Epidermal melanocyte (primary cell): ENCODE measurements around the gene TNRC6C.
"Not testable (repeated sequence)": the region's sequence is repeated elsewhere in the genome, so short reads cannot be mapped to it uniquely, and the experiment has no call there.

Experiments used
- DNase-seq: peaks from one replicate; pipeline ENCODE4 v3.0.0; 2011; ENCODE audit warnings: low spot score; ENCODE audit not compliant: insufficient read length

The TNRC6C gene

GRCh38 chr17:78135858-78136500, 177.5 kb downstream of the TNRC6C start:
- DNase-seq: no peak

GRCh38 chr17:78137392-78138203, 179.1 kb downstream of the TNRC6C start:
- DNase-seq: no peak

GRCh38 chr17:78138204-78139060, 179.9 kb downstream of the TNRC6C start:
- DNase-seq: no peak

GRCh38 chr17:78139861-78140168, 181.3 kb downstream of the TNRC6C start:
- DNase-seq: not testable (repeated sequence)

- no peak for DNase-seq
These were observed 181.9 kb downstream of the TNRC6C start for GRCh38 chr17:78140169-78141051.

GRCh38 chr17:78141437-78142118, 183.1 kb downstream of the TNRC6C start:
- DNase-seq: no peak

- no peak for DNase-seq
These were observed 183.8 kb downstream of the TNRC6C start for GRCh38 chr17:78142119-78142861.

- DNase-seq: no peak
These were observed 185.0 kb downstream of the TNRC6C start for GRCh38 chr17:78143214-78144146.

- DNase-seq: no peak
These were observed 185.7 kb downstream of the TNRC6C start for GRCh38 chr17:78144147-78144719.

GRCh38 chr17:78144736-78145641, 186.5 kb downstream of the TNRC6C start:
- DNase-seq: no peak

GRCh38 chr17:78146471-78146869, 188.0 kb downstream of the TNRC6C start:
- DNase-seq: no peak

- DNase-seq: no peak
These were observed 188.4 kb downstream of the TNRC6C start for GRCh38 chr17:78146881-78147280.

- no peak for DNase-seq
These were observed 189.0 kb downstream of the TNRC6C start for GRCh38 chr17:78147315-78147998.

- DNase-seq: no peak
These were observed 189.9 kb downstream of the TNRC6C start for GRCh38 chr17:78148286-78149016.

GRCh38 chr17:78151514-78152008, 193.1 kb downstream of the TNRC6C start:
- DNase-seq: no peak
